ENCODE results near the gene NSUN4. TPM values are rescaled to one million over a fixed set of nuclear protein-coding genes. Genes with fewer than 3 reads are reported as not detected.

NSUN4 gene
- total and polyA plus RNA-seq, 9 of the 15 experiments (the other 6 are each of a cell fraction or from before 2014, with no cell fraction given) = 33.4 to 60.2 (median 46.3) TPM

DNA sequence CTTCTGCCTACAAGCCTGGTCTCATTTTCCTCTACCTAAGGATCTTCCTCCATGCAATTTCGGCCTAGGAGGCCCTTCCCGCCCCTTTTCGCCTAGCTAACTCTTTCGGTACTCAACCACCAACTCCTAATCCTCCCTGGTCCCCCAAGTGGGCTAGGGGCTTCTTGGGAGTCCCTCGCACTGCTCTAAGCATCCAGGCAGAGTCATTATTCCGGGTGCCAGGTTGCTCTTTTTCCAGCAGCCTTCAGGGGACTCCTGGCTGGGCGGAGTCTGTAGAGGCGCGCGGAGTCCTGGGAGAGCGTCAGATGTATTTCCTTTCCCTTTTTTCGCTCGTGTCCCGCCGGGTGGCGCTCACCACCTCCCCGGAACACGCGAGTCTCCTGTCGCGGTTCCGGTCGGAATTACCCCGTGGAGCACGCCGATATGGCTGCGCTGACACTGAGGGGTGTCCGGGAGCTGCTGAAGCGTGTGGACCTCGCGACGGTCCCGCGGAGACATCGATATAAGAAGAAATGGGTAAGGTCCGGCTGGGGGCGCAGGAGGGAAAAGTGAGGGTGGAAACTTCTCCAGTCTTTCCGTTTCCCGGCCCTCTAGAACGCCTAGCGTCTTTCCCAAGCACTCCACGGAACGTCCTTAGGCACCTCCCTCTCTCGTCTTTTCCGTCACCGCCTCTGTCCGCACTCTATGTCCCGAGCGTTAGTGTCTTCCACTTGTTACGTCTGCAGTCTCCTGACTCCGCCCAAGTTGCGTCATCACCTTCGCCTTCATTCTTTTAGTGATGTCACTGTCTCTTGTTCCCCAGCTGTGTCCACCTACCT, at the start of gene NSUN4 (continued):
- TF ChIP-seq MNT (conservative IDR thresholded peaks at IDR 0.05) (peak; percentile 96 to 98), ZNF766 (CRISPR knock-in tag; conservative IDR thresholded peaks at IDR 0.05) (0 out of 2 replicates have a peak, but pooled peaks have one; percentile 4), MECOM (CRISPR knock-in tag; IDR thresholded peaks at IDR 0.05) (no peak), ZEB2 (IDR thresholded peaks at IDR 0.05) (peak; percentile 92), ID3 (CRISPR knock-in tag; IDR thresholded peaks at IDR 0.05) (no peak), ID3 (tag; IDR thresholded peaks at IDR 0.05) (peak; percentile 91), ZNF311 (CRISPR knock-in tag; IDR thresholded peaks at IDR 0.05) (no peak), NR3C1 (CRISPR knock-in tag; IDR thresholded peaks at IDR 0.05) (no peak), FOXA3 (CRISPR knock-in tag; conservative IDR thresholded peaks at IDR 0.05 in 1 of 2, IDR thresholded peaks at IDR 0.05 in 1 of 2) (peak in 1 of 2 experiments; percentile 29; a peak in 1 of 4 replicates), BDP1 (IDR thresholded peaks at IDR 0.05; ENCODE audit: insufficient read depth, insufficient read length) (no peak), ZNF354B (CRISPR knock-in tag; IDR thresholded peaks at IDR 0.05) (no peak; the same call in 1 of the 2 replicates), TAF15 (IDR thresholded peaks at IDR 0.05; ENCODE audit: low read depth, low read length) (no peak), CGGBP1 (CRISPR knock-in tag; IDR thresholded peaks at IDR 0.05) (no peak), ZNF232 (CRISPR knock-in tag; IDR thresholded peaks at IDR 0.05) (no peak), ZNF23 (CRISPR knock-in tag; IDR thresholded peaks at IDR 0.05) (no peak), NRF1 (conservative IDR thresholded peaks at IDR 0.05 in 1 of 2, IDR thresholded peaks at IDR 0.05 in 1 of 2) (peak; percentile 57 to 68), TAF7 (tag; IDR thresholded peaks at IDR 0.05) (peak; percentile 98), TCF7L2 (IDR thresholded peaks at IDR 0.05; ENCODE audit: low read depth, low read length) (peak; percentile 30; the same call in 1 of the 2 replicates), POLR2H (tag; IDR thresholded peaks at IDR 0.05; ENCODE audit: low read depth) (peak; percentile 94), ILF3 (IDR thresholded peaks at IDR 0.05; ENCODE audit: borderline replicate concordance) (no peak; the same call in 1 of the 2 replicates)
- TF ChIP-seq, protein P1, sequence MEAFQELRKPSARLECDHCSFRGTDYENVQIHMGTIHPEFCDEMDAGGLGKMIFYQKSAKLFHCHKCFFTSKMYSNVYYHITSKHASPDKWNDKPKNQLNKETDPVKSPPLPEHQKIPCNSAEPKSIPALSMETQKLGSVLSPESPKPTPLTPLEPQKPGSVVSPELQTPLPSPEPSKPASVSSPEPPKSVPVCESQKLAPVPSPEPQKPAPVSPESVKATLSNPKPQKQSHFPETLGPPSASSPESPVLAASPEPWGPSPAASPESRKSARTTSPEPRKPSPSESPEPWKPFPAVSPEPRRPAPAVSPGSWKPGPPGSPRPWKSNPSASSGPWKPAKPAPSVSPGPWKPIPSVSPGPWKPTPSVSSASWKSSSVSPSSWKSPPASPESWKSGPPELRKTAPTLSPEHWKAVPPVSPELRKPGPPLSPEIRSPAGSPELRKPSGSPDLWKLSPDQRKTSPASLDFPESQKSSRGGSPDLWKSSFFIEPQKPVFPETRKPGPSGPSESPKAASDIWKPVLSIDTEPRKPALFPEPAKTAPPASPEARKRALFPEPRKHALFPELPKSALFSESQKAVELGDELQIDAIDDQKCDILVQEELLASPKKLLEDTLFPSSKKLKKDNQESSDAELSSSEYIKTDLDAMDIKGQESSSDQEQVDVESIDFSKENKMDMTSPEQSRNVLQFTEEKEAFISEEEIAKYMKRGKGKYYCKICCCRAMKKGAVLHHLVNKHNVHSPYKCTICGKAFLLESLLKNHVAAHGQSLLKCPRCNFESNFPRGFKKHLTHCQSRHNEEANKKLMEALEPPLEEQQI (IDR thresholded peaks at IDR 0.05) = no peak
